Mesenchymal stem cell (in vitro differentiated cells and primary cell): ENCODE measurements around the gene SHCBP1. TPM values are rescaled to one million over a fixed set of nuclear protein-coding genes. Genes with fewer than 3 reads are reported as not detected.
A peak's percentile ranks its signal among the peaks of the same experiment; 100 is the strongest.
"Not testable (repeated sequence)": the region's sequence is repeated elsewhere in the genome, so short reads cannot be mapped to it uniquely, and the experiment has no call there.

ENCODE experiments used
- DNase-seq: peaks from one replicate; pipeline ENCODE4 v3.0.0-alpha.2; 2013
- H2AFZ ChIP-seq: one replicate; pipeline ENCODE4 v1.6.1; 2013; ENCODE audit warnings: low read depth, mild to moderate bottlenecking, control low read depth, inconsistent platforms, low read length, moderate library complexity
- H2AK5ac ChIP-seq: 2 replicates; pipeline ENCODE4 v1.6.1; 2013; ENCODE audit warnings: low read length, moderate library complexity, mild to moderate bottlenecking, inconsistent platforms; ENCODE audit not compliant: severe bottlenecking
- H2BK120ac ChIP-seq: one replicate; pipeline ENCODE4 v1.6.1; 2013; ENCODE audit warnings: low read depth, mild to moderate bottlenecking, inconsistent platforms, low read length, moderate library complexity
- H2BK12ac ChIP-seq, 2 experiments: one replicate each; pipeline ENCODE4 v1.6.1; 2013; ENCODE audit warnings: inconsistent platforms in 2 of 2, low read length in 2 of 2, mild to moderate bottlenecking in 2 of 2, moderate library complexity in 2 of 2, control low read depth in 1 of 2
- H2BK15ac ChIP-seq: one replicate; pipeline ENCODE4 v1.6.1; 2013; ENCODE audit warnings: mild to moderate bottlenecking, low read depth, inconsistent platforms; ENCODE audit not compliant: poor library complexity, severe bottlenecking
- H2BK5ac ChIP-seq: 2 replicates; pipeline ENCODE4 v1.6.1; 2013; ENCODE audit warnings: low read depth, mild to moderate bottlenecking, low read length, control low read depth, inconsistent platforms; ENCODE audit not compliant: poor library complexity, severe bottlenecking
- H3K14ac ChIP-seq, 2 experiments: one replicate each; pipeline ENCODE4 v1.6.1; 2013; ENCODE audit warnings: inconsistent platforms in 2 of 2, low read length in 2 of 2, control low read depth in 1 of 2, mild to moderate bottlenecking in 1 of 2, moderate library complexity in 1 of 2
- H3K18ac ChIP-seq, 2 experiments: one replicate each; pipeline ENCODE4 v1.6.1; 2013; ENCODE audit warnings: inconsistent platforms in 2 of 2, low read length in 2 of 2, control low read depth in 1 of 2, low read depth in 1 of 2, mild to moderate bottlenecking in 1 of 2
- H3K23ac ChIP-seq, 2 experiments: one replicate each; pipeline ENCODE4 v1.6.1; 2013; ENCODE audit warnings: inconsistent platforms in 2 of 2, low read length in 2 of 2, mild to moderate bottlenecking in 2 of 2, moderate library complexity in 2 of 2, control low read depth in 1 of 2
- H3K27ac ChIP-seq: 2 replicates; pipeline ENCODE4 v1.5.1; 2013; ENCODE audit warnings: mild to moderate bottlenecking, moderate library complexity, low read length, control low read depth, inconsistent platforms; ENCODE audit not compliant: poor library complexity, severe bottlenecking
- H3K27me3 ChIP-seq, 2 experiments: 2 replicates each; pipeline versions ENCODE4 v1.6.1 to v1.7.0; 2013; ENCODE audit warnings: low read length in 2 of 2, mild to moderate bottlenecking in 2 of 2, moderate library complexity in 2 of 2, control low read depth in 1 of 2, inconsistent platforms in 1 of 2; ENCODE audit not compliant: control insufficient read depth in 1 of 2, insufficient read depth in 1 of 2
- H3K36me3 ChIP-seq, 2 experiments: 2 replicates each; pipeline versions ENCODE4 v1.6.1 to v1.7.0; 2013; ENCODE audit warnings: low read length in 2 of 2, control low read depth in 1 of 2, inconsistent platforms in 1 of 2, low read depth in 1 of 2, mild to moderate bottlenecking in 1 of 2; ENCODE audit not compliant: insufficient read depth in 2 of 2, control insufficient read depth in 1 of 2
- H3K4ac ChIP-seq, 2 experiments: one replicate each; pipeline ENCODE4 v1.6.1; 2013; ENCODE audit warnings: inconsistent platforms in 2 of 2, low read length in 2 of 2, mild to moderate bottlenecking in 2 of 2, moderate library complexity in 2 of 2, control low read depth in 1 of 2, low read depth in 1 of 2
- H3K4me1 ChIP-seq: 2 replicates; pipeline ENCODE4 v1.6.1; 2013; ENCODE audit warnings: low read depth, low read length, control low read depth; ENCODE audit not compliant: control insufficient read depth, insufficient read depth
- H3K4me2 ChIP-seq: 2 replicates; pipeline ENCODE4 v1.6.1; 2013; ENCODE audit warnings: low read length, mild to moderate bottlenecking, inconsistent platforms; ENCODE audit not compliant: poor library complexity, severe bottlenecking
- H3K4me3 ChIP-seq, 2 experiments: 2 replicates each; pipeline versions ENCODE4 v1.5.1 to v1.7.0; 2013; ENCODE audit warnings: low read length in 2 of 2, mild to moderate bottlenecking in 2 of 2, control low read depth in 1 of 2, low read depth in 1 of 2; ENCODE audit not compliant: insufficient read depth in 1 of 2
- H3K79me1 ChIP-seq: replicated peaks from 2 replicates; pipeline ENCODE4 v1.6.1; 2013; ENCODE audit warnings: mild to moderate bottlenecking, control low read depth, low read length, inconsistent platforms; ENCODE audit not compliant: poor library complexity, severe bottlenecking
- H3K9ac ChIP-seq: 2 replicates; pipeline ENCODE4 v1.7.0; 2013; ENCODE audit warnings: mild to moderate bottlenecking, low read length, moderate library complexity
- H3K9me3 ChIP-seq: 2 replicates; pipeline ENCODE4 v1.7.0; 2013; ENCODE audit warnings: mild to moderate bottlenecking, low read length; ENCODE audit not compliant: control insufficient read depth
- H4K8ac ChIP-seq: one replicate; pipeline ENCODE4 v1.6.1; 2013; ENCODE audit warnings: inconsistent platforms, mild to moderate bottlenecking, low read length, moderate library complexity
- H4K91ac ChIP-seq: one replicate; pipeline ENCODE4 v1.6.1; 2013; ENCODE audit warnings: mild to moderate bottlenecking, low read length, inconsistent platforms
- WGBS: methylation state at CpG from one replicate; pipeline ENCODE4 v1.1.7; 2013; ENCODE audit warnings: mixed read lengths; 5-methylcytosine and 5-hydroxymethylcytosine counted together
- small RNA-seq: library from polyadenylated mRNA; stranded (forward); fragments of <200 nt; extraction: miRNeasy Mini kit (QIAGEN cat#:217004); gene quantifications from one replicate; pipeline ENCODE3, GENCODE V24; 2013; ENCODE audit warnings: low read depth

SHCBP1 gene

DNA sequence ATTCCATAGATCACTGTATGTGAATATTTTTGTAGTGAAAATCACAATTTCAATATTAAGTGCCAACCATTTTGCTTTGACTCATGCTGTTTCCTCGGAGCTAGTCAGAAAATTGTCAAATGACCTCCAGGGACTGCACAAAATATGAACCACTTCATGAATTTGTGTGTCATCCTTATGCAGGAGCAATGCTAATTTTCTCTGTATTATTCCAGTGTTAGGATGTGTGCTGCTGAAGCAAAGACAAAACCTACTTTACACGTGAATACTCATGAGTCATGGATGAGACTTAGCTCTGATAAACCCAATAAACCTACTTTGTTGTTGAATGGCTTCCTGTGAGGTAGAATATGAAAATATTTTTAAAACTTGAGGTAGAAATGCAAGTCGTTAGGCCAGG, 65.2 kb downstream of the SHCBP1 start:
- Histone ChIP-seq H3K4me1 (peaks cover 2% of the 10 kb centered on the region), H3K4me3 (no peak overlapping the region), H2BK5ac (no peak overlapping the region), H3K36me3 (no peaks in the 10 kb centered on the region), H3K79me1 (no peaks in the 10 kb centered on the region), H3K23ac (no peak overlapping the region), H3K14ac (no peak overlapping the region), H3K9ac (no peak overlapping the region), H3K18ac (no peak overlapping the region), H2AK5ac (no peak overlapping the region), H2AFZ (no peak overlapping the region), H3K27ac (no peak overlapping the region), H3K27me3 (no peaks in the 10 kb centered on the region), H3K9me3 (no peaks in the 10 kb centered on the region), H4K8ac (no peak overlapping the region), H2BK120ac (no peak overlapping the region), H4K91ac (no peak overlapping the region), H2BK12ac (no peak overlapping the region), H2BK15ac (no peak overlapping the region), H3K4me2 (no peak overlapping the region), H3K4ac (no peak overlapping the region)
- 63% methylated on average over 3 of the region's 3 CpGs for WGBS
- no peak for DNase-seq

- H3K23ac ChIP-seq, H4K91ac ChIP-seq, H3K18ac ChIP-seq, H2BK12ac ChIP-seq, H3K4ac ChIP-seq, H2AK5ac ChIP-seq, H3K27me3 ChIP-seq, H3K4me1 ChIP-seq, H3K14ac ChIP-seq, H3K36me3 ChIP-seq, H3K27ac ChIP-seq, H2BK15ac ChIP-seq, H4K8ac ChIP-seq, H2BK5ac ChIP-seq, H3K9me3 ChIP-seq, H3K79me1 ChIP-seq, H2BK120ac ChIP-seq: not testable (repeated sequence)
- H3K4me2 ChIP-seq, result peak overlapping the region; percentile 48
- peak; percentile 78 for DNase-seq
- peak overlapping the region; percentile 78 for H2AFZ ChIP-seq
- WGBS, result 12% methylated on average over 13 of the region's 14 CpGs
- peak overlapping the region; percentile 51 for H3K9ac ChIP-seq
- peak overlapping the region in 1 of 2 experiments; percentile 63 for H3K4me3 ChIP-seq
These were observed 66.7 kb downstream of the SHCBP1 start for GRCh38 chr16:46554435-46554834.

DNA sequence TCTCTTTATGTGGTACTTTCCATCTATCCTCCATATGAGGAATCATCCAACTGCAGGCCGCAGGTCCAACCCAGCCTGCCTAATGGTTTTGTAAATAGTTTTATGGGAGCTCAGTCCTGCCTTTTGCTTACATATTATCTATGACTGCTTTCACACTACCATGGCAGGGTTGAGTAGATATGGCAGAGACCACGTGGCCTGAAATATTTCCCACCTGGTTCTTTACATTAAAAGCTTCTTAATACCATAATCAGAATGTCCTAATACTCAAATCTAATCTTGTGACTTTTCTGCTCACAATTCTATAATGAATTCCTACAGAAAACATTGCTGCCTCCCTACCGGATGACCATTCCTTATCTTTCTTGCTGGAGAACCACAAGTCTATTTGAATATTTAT, 71.7 kb downstream of the SHCBP1 start:
- no peak overlapping the region for H2BK15ac ChIP-seq
- H3K27ac ChIP-seq, result no peak overlapping the region
- H3K4me3 ChIP-seq, result no peak overlapping the region
- no peak overlapping the region for H4K91ac ChIP-seq
- no peak overlapping the region for H3K14ac ChIP-seq
- H3K9me3 ChIP-seq, result no peaks in the 10 kb centered on the region
- no peaks in the 10 kb centered on the region for H3K4me1 ChIP-seq
- no peak overlapping the region for H2AK5ac ChIP-seq
- H3K79me1 ChIP-seq, result no peaks in the 10 kb centered on the region
- H2AFZ ChIP-seq, result no peak overlapping the region
- no peak overlapping the region for H3K9ac ChIP-seq
- no peaks in the 10 kb centered on the region for H3K36me3 ChIP-seq
- no peak overlapping the region for H3K4ac ChIP-seq
- H3K18ac ChIP-seq, result no peak overlapping the region
- no peak overlapping the region for H2BK120ac ChIP-seq
- no peak overlapping the region for H2BK12ac ChIP-seq
- H4K8ac ChIP-seq, result no peak overlapping the region
- H3K23ac ChIP-seq, result no peak overlapping the region
- no peak overlapping the region for H2BK5ac ChIP-seq
- WGBS, result 60% methylated on average over 3 of the region's 3 CpGs
- DNase-seq, result no peak
- no peaks in the 10 kb centered on the region for H3K27me3 ChIP-seq
- H3K4me2 ChIP-seq, result no peak overlapping the region

Small RNAs within 50 kb of the gene (small RNA-seq; reads per million reads assigned to genes)
- gene RNU6-845P, result not detected
